ENCODE data around the gene HYDIN.

Gene HYDIN

DNA sequence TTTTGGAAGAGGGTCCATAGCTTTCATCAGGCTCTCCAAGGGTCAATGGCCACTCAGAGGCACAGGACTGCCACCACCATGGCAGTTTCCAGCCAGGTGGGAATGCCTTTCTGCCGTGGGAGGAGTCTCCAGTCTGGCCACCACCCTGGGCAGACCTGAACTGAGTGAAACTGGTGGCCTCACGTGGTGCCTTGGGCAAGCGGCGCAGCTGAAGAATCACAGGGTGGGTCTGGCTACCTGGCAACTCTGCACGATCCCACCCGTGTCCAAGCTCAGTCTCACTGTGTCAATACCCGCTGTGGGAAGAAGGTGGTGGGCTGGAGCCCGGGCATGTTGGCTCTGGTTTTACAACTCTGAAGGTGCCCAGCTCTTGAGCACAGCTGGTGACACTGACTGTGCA lies 461.4 kb downstream of the HYDIN start:
- H3K4me3 ChIP-seq (ENCODE audit: low read depth, low read length) = no peak overlapping the region

DNA sequence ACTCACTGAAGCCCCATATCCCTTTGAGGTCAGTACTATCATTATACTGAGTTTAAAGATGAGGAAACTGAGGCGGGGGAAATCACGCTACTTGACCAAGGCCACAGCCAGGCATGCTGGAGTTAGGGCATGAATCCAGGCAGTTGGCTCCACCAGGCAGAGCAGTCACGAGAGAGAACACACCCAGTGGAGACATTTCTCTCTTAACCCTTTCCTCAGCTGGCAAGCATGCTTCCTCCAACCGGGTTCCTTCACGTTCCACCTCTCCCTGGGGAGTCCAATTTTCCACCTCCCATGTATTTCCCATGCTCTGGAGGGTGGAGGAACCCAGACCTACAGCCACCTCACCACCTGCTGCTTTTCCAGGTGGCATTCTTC lies 462.3 kb downstream of the HYDIN start:
- H3K4me3 ChIP-seq (ENCODE audit: low read depth, low read length) = no peak overlapping the region

DNA sequence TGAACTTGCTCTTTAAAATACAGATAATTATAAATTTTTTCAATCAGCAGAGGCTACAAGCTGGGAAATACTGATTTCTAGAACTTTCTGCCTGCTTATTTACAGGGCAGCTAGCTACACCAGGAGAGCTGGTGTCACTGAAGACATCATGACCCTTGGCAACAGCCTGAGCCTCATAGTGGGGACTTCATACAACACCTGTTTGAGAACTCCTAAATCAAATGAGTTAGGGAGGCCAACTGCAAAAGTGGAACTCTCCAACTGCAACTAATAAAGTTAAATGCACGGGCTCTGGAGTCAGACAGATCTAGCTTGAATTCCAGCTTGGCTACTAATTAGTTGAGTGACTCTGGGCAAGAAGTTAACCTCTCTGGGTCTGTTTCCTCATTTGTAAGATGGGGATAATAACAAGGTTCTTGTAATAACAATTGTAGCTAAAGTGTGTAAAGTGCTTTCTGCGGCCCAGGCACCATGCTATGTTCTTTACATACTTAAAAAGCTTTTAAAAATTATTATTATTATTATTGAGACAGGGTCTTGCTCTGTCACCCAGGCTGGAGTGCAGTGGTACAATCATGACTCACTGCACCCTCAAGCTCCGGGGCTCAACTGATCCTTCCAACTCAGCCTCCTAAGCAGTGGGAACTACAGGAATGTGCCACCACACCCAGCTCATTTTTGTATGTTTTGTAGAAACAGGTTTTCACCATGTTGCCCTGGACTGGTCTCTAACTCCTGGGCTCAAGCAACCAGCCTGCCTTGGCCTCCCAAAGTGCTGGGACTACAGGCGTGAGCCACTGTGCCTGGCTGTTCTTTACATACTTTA lies 462.9 kb downstream of the HYDIN start:
- H3K4me3 ChIP-seq (ENCODE audit: low read depth, low read length) = no peak overlapping the region

DNA sequence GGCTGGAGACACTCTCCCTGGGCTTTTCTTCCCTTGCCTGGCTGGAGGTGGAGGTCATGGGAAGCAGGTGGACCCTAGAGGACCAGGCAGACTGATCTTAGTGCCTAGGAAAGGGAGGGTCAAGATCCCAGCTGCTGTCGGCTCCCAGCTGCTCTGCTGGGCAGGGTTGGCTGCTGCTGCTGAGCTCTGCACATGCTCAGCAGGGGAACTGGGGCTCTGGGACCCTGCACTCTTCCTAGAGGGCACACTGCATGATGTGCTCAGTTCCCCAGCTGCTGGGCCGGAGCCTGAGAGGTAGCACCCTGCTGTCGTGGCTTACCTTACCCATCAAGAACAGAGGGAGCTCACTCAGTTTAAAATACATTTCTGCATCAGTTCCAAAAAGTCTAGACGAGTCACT lies 463.9 kb downstream of the HYDIN start:
- no peak overlapping the region for H3K4me3 ChIP-seq (ENCODE audit: low read depth, low read length)

DNA sequence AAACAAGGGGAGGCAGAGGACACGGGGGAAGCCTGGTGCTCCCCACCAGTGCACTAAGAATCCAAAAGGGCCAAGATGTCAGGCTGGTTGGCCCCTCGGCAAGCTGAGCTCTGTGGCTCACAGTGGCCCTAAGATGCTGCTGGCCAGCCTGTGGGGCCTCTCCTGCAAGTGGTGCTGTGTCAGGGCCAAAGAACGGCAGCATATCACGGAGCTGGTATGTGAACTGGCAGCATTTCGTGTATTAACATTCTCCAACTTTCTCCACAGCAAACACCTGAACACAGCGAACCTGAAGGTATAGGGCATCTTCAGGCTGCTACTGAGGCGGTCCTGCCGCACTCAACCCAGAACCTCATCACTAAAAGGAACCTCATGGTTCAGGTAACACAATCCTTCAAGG lies 464.3 kb downstream of the HYDIN start:
- H3K4me3 ChIP-seq (ENCODE audit: low read depth, low read length) = no peak overlapping the region

DNA sequence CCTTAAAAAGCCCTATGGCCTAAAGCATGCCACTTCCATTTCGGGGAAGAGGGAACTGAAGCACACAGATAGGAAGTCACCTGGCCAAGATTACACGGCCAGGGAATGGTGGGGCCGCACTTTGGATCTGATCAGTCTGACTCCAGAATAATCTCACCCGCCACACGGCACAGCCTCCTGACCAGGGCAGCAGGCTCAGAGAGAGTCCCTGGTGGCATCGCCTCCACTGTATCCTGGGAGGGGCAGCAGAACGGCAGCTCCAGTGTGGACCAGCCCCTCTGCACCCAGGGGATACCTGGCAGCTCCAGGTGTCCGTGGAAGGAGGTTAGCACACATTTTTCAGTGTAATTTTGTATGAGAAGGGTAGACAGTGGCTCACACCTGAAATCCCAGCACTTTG lies 465.0 kb downstream of the HYDIN start:
- no peak overlapping the region for H3K4me3 ChIP-seq (ENCODE audit: low read depth, low read length)

DNA sequence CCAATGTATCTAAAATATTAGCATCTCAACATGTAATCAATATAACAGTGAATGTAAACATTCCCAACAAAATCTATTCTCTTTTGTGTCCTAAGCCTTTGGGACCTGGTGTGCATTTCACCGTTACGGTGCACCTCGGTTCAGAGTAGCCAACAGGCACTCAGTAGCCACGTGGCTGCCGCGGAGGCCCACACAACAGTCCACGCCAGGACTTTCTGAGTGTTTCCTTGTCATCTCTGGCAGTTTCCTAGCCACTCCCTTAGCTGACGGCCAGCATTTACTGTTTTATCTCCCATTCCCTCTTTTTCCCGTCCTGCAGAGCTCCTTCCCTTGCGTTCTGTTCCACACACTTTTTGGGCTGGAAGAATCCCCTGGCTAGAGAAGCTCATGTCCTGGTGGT lies 465.9 kb downstream of the HYDIN start:
- H3K4me3 ChIP-seq (ENCODE audit: low read depth, low read length) = no peak overlapping the region

DNA sequence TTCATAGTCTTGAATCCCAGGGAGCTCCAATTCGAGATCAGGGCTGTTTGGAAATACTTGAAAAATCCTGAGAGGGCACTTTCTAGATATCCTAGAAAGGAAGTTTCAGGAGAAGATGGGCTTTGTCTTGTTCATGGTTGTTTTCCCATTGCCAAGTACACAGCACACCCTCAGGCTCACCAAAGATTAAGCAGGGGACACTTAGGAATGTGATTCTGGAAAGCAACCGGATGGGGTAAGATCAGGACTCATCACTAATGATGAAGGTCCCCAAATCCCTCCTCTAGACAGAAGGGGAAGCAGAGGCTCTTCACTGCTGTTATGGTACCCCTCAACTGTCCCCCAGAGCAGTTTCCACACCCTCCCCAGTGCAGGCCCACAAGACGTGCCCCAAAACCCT lies 470.3 kb downstream of the HYDIN start:
- no peak overlapping the region for H3K4me3 ChIP-seq (ENCODE audit: low read depth, low read length)

DNA sequence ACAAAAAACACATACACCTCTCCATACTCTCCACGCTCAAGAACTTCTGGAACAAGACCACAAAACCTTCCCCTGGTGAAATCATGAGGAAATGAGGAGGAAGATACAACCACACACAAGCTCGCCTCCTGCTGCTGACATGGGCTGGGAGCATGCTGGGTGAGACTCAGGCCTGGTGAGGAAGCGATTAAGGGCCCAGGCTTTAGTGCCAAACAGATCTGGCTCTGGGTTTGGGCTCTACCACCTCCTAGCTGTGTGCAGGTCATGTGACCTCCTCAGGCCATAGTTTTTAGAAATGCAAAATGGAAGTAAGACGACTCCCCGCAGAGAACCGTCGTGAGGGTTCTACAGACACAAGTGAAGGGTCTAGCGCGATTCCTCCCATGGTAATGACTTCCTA lies 470.9 kb downstream of the HYDIN start:
- H3K4me3 ChIP-seq (ENCODE audit: low read depth, low read length) = no peak overlapping the region

DNA sequence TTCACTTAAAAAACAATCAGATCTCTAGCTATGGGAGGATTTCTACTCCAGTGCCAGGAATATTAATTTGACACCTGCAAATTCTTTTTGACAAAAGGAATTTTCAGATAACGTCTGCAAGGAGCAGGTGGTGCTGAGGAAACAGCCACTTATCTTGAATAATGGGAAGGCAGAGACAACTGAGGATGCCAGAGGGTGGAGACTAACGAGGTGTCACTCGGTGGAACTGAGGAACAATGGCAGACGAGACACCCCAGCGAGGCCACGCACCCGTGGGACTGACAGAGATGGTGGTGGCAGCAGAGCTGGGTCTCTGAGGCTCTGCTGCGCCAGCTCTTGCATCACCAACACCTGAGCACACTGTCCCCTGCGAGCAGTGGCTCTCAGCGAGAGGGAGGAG lies 471.7 kb downstream of the HYDIN start:
- no peak overlapping the region for H3K4me3 ChIP-seq (ENCODE audit: low read depth, low read length)

Data from iPS-11a (cell line).